ENCODE data around the gene COL10A1. TPM values are rescaled to one million over a fixed set of nuclear protein-coding genes. Genes with fewer than 3 reads are reported as not detected.

COL10A1 gene
- total RNA-seq, 1 experiment from 2014 or later, result not detected

DNA sequence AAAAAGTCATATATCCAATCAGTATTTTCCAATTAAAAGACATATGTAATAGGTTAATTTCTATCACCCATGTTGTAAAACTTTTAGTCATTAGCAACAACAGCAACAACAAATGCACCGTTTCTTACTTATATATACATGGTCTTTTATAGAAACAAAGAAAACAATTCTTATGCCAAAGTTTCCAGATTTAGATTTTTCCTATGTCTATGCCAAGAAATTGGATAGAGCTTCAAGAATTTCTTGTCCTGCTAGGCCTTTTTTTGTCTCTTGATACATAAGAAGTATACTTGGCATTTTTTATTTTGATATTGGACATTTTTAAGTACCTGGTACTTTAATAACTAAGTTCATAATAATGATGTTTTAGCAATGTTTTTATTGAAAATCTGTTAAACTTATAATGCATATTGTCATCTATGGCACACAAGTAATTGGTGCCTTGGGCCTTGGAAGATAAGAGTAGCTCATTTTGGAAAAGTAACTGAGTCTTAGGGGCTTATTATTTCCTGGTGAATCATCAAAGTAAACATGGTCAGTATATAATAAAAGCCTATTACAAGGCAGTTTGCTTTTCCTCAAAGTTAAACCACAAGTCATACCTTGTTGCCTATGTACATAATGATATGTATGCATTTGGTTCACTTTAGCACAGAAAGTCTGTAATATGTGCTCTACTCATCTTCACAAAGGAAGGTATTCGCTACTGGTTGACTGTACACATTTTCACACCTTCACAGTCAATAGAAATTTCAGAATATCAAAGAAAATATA, 55.1 kb downstream of the COL10A1 start:
- Histone ChIP-seq H2AFZ (ENCODE audit: low read length) (no peak overlapping the region), H2BK5ac (ENCODE audit: insufficient read length, low read length) (no peak overlapping the region), H3T11ph (ENCODE audit: low read length) (no peak overlapping the region), H2BK20ac (ENCODE audit: low read depth, low read length, poor library complexity, severe bottlenecking) (no peak overlapping the region), H4K5ac (ENCODE audit: insufficient read length, low read depth, low read length) (no peak overlapping the region), H4K20me1 (ENCODE audit: control insufficient read depth, insufficient read depth, insufficient read length) (no peaks in the 10 kb centered on the region), H3K4me2 (ENCODE audit: insufficient read depth, insufficient read length, low read length) (no peak overlapping the region), H3K79me2 (ENCODE audit: insufficient read depth, low read length) (no peaks in the 10 kb centered on the region), H3K4ac (ENCODE audit: low read depth, low read length) (no peak overlapping the region), H3K56ac (ENCODE audit: insufficient read length, low read depth, low read length) (no peak overlapping the region), H3K9me3 (ENCODE audit: control insufficient read depth, low read depth, low read length) (no peaks in the 10 kb centered on the region), H2AK5ac (ENCODE audit: insufficient read length, low read length) (no peak overlapping the region), H2BK15ac (ENCODE audit: low read depth, low read length) (no peak overlapping the region), H3K23me2 (ENCODE audit: insufficient read length, low read depth, low read length, poor library complexity, severe bottlenecking) (no peaks in the 10 kb centered on the region), H3K18ac (ENCODE audit: insufficient read length, low read depth, low read length) (no peak overlapping the region), H2BK12ac (ENCODE audit: insufficient read length, low read depth, low read length) (no peak overlapping the region), H3K14ac (ENCODE audit: insufficient read depth, low read length) (no peak overlapping the region), H2BK120ac (ENCODE audit: low read depth, low read length, poor library complexity, severe bottlenecking) (no peak overlapping the region), H3K23ac (ENCODE audit: insufficient read length, low read depth, low read length) (no peak overlapping the region), H3K79me1 (ENCODE audit: insufficient read depth, low read depth, low read length, poor library complexity, severe bottlenecking) (no peaks in the 10 kb centered on the region), H4K8ac (replicated peaks; ENCODE audit: insufficient read length, low read depth, low read length) (no peak overlapping the region), H3K27me3 (ENCODE audit: insufficient read depth, low read length) (no peaks in the 10 kb centered on the region), H3K9ac (ENCODE audit: extremely low read depth, insufficient read length, low read length) (no peak overlapping the region), H3K4me1 (ENCODE audit: insufficient read depth, low read length) (no peaks in the 10 kb centered on the region), H3K27ac (ENCODE audit: insufficient read length, low read depth, low read length) (no peak overlapping the region), H4K91ac (ENCODE audit: insufficient read length, low read depth, low read length) (no peak overlapping the region)
- no peaks in the 10 kb centered on the region for H3K36me3 Mint-ChIP-seq (ENCODE audit: insufficient read depth in 1 of 3, low read depth in 3 of 3)
- no CpG with 5 or more reads among the region's 2 CpGs for WGBS (ENCODE audit: extremely low coverage, insufficient read length, low lambda C conversion rate)
- H3K4me1 Mint-ChIP-seq, result peaks cover 5 to 9% of the 10 kb centered on the region in 2 experiments
- no peaks in the 10 kb centered on the region for H3K9me3 Mint-ChIP-seq
- no peak overlapping the region for H3K27ac Mint-ChIP-seq
- no peak overlapping the region for H3K4me3 Mint-ChIP-seq
- TF ChIP-seq, protein P1, sequence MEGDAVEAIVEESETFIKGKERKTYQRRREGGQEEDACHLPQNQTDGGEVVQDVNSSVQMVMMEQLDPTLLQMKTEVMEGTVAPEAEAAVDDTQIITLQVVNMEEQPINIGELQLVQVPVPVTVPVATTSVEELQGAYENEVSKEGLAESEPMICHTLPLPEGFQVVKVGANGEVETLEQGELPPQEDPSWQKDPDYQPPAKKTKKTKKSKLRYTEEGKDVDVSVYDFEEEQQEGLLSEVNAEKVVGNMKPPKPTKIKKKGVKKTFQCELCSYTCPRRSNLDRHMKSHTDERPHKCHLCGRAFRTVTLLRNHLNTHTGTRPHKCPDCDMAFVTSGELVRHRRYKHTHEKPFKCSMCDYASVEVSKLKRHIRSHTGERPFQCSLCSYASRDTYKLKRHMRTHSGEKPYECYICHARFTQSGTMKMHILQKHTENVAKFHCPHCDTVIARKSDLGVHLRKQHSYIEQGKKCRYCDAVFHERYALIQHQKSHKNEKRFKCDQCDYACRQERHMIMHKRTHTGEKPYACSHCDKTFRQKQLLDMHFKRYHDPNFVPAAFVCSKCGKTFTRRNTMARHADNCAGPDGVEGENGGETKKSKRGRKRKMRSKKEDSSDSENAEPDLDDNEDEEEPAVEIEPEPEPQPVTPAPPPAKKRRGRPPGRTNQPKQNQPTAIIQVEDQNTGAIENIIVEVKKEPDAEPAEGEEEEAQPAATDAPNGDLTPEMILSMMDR (conservative IDR thresholded peaks at IDR 0.05), result no peak
- no peak for DNase-seq
- H3K27me3 Mint-ChIP-seq (ENCODE audit: low read depth), result no peaks in the 10 kb centered on the region
